ENCODE results near the gene GLS2. TPM values are rescaled to one million over a fixed set of nuclear protein-coding genes. Genes with fewer than 3 reads are reported as not detected.
"Not testable (repeated sequence)": the region's sequence is repeated elsewhere in the genome, so short reads cannot be mapped to it uniquely, and the experiment has no call there.

GLS2 gene
- total RNA-seq, 2 experiments from 2014 or later = 1.1 to 1.4 TPM

- Mint-ChIP-seq H3K36me3 (peaks cover 10% of the 10 kb centered on the region), H3K4me1 (peaks cover 21% of the 10 kb centered on the region), H3K4me3 (no peak overlapping the region), H3K27ac (no peak overlapping the region), H3K9me3 (ENCODE audit: low read depth) (no peaks in the 10 kb centered on the region), H3K27me3 (no peaks in the 10 kb centered on the region)
- ATAC-seq (no peak), DNase-seq (no peak)
- CTCF ChIA-PET = interaction anchor here (4.1 kb wide), 1 partner anchor 13 kb away, joined by 36 read pairs; no protein-coding TSS in a partner anchor
These were observed 36.8 kb downstream of the GLS2 start for GRCh38 chr12:56451147-56451546.

DNA sequence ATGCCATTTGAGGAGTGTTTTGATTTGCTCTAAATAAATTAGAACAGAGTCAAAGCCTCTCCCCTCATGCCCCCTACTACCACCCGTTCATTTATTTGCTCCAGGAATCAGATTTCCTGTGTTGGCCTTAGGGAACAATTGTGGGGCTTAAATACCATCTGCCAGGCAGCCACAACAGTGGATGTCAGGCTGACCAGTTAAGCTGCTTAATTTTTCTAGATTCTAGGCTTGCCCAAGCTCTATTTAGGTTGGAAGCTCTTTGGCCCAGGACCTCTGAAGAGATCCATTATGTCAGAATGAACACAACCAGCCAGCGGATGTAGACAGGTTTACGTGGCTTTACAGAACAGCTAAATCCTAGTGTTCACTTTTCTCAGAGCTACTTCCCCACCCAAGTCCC, 37.7 kb downstream of the GLS2 start:
- Mint-ChIP-seq H3K4me3 (no peak overlapping the region), H3K36me3 (peaks cover 14% of the 10 kb centered on the region), H3K27ac (no peak overlapping the region), H3K4me1 (peaks cover 25% of the 10 kb centered on the region), H3K27me3 (no peaks in the 10 kb centered on the region), H3K9me3 (ENCODE audit: low read depth) (no peaks in the 10 kb centered on the region)
- CTCF ChIA-PET = interaction anchor here (1.5 to 4.1 kb wide), 3 partner anchors 13 to 192 kb away, joined by 4 to 36 read pairs (median 4); partner anchors contain the start of gene ANKRD52
- ATAC-seq (no peak), DNase-seq (no peak)

GRCh38 chr12:56449622-56449984, 38.4 kb downstream of the GLS2 start:
- CTCF ChIA-PET = interaction anchor here (0.6 to 4.1 kb wide), 11 partner anchors 12 to 260 kb away, joined by 3 to 36 read pairs (median 4); partner anchors contain the start of genes ANKRD52, SMARCC2, SPRYD4 and STAT2
- Mint-ChIP-seq H3K4me3 (peak overlapping the region; percentile 87), H3K36me3 (peaks cover 18% of the 10 kb centered on the region), H3K27ac (peak overlapping the region; percentile 82), H3K27me3 (no peaks in the 10 kb centered on the region), H3K4me1 (peaks cover 28% of the 10 kb centered on the region), H3K9me3 (ENCODE audit: low read depth) (no peaks in the 10 kb centered on the region)
- ATAC-seq (no peak), DNase-seq (no peak)

DNA sequence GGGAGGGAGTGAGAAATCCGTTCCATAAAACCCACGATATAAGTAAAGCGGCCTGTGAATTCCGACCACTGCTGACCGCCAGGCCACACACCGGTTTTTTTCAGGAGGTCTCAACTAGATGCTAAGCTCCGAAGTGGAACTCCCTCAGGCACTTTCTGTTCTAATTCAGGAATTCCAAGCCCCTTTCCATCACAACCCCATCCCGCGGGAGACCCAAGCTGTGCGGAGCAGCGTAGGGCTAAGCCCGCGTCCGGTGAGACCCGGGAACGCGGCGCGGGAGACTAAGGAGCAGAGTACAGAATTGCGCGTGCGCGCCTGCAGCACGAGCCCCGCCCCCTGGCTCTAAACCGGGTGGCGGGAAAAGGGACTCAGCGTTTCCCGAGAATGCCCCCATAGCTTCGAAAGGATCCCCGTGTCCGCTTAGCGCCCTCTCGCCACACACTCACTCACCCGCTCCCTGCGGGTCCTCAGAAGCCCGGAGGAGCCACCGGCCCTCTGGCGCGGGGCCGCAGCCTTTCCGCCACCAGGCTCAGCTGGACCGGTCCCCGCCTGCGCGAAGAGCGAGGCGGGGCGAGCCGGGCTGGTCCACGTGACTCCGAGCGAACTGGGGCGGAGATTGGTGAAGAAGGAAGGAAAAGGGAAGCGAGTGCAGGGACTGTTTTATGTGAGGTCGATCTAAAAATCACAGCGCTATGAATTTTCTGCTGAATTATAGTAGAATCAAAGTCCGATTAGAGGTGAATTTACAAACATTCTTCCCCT, 38.9 kb downstream of the GLS2 start, which contains the start of gene TIMELESS:
Gene TIMELESS, minus strand, starts transcription at position 567 of the 762 bp plus-strand sequence. CDS start 15,256 bp downstream, outside the sequence.
- H3K4me1 Mint-ChIP-seq = peaks cover 31% of the 10 kb centered on the region
- peak within 1 kb of the TSS; percentile 82 for H3K27ac Mint-ChIP-seq
- CTCF ChIA-PET = interaction anchor here (0.5 to 4.1 kb wide), 16 partner anchors 9 to 260 kb away, joined by 3 to 36 read pairs (median 4); partner anchors contain the start of genes ANKRD52, CNPY2, SMARCC2 and SPRYD4
- DNase-seq = peak; percentile 91
- H3K9me3 Mint-ChIP-seq (ENCODE audit: low read depth) = no peaks in the 10 kb centered on the region
- H3K4me3 Mint-ChIP-seq = peak within 1 kb of the TSS; percentile 87
- H3K36me3 Mint-ChIP-seq = peaks cover 22% of the 10 kb centered on the region
- no peaks in the 10 kb centered on the region for H3K27me3 Mint-ChIP-seq
- peak; percentile 99 for ATAC-seq

- H3K9me3 Mint-ChIP-seq (ENCODE audit: low read depth); H3K27ac Mint-ChIP-seq; H3K4me3 Mint-ChIP-seq; ATAC-seq; CTCF ChIA-PET; H3K27me3 Mint-ChIP-seq; DNase-seq: not testable (repeated sequence)
- Mint-ChIP-seq H3K4me1 (peaks cover 32% of the 10 kb centered on the region), H3K36me3 (peaks cover 48% of the 10 kb centered on the region)
These were observed 44.8 kb downstream of the GLS2 start for GRCh38 chr12:56443208-56443607.

- peaks cover 6% of the 10 kb centered on the region for H3K4me1 Mint-ChIP-seq
- peaks cover 34% of the 10 kb centered on the region for H3K36me3 Mint-ChIP-seq
- H3K27me3 Mint-ChIP-seq = no peaks in the 10 kb centered on the region
- DNase-seq (no peak), ATAC-seq (no peak)
- CTCF ChIA-PET = no interaction called here
- H3K9me3 Mint-ChIP-seq (ENCODE audit: low read depth) = no peaks in the 10 kb centered on the region
- no peak overlapping the region for H3K27ac Mint-ChIP-seq
- H3K4me3 Mint-ChIP-seq = no peak overlapping the region
These were observed 50.4 kb downstream of the GLS2 start for GRCh38 chr12:56437430-56438176.

DNA sequence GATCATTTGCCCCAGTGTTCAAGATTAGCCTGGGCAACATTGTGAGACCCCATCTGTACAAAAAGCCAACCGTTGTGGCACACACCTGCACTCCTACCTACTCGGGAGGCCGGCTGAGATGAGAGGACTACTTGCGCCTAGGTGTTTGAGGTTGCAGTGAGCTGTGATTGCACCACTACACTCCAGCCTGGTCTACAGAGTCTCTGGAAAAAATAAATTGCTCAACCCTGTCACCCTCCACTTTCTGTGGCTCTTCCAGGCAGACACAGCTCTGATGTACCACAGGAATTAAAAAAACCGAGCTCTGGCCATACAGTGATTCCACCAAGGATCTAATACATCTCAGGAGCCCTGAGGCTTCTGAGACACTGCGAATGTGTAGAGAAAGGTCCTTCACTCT, 53.1 kb downstream of the GLS2 start:
- H3K9me3 Mint-ChIP-seq (ENCODE audit: low read depth) = no peaks in the 10 kb centered on the region
- peaks cover 2% of the 10 kb centered on the region for H3K4me1 Mint-ChIP-seq
- H3K27me3 Mint-ChIP-seq = no peaks in the 10 kb centered on the region
- H3K4me3 Mint-ChIP-seq = no peak overlapping the region
- DNase-seq = no peak
- ATAC-seq = no peak
- CTCF ChIA-PET = no interaction called here
- H3K27ac Mint-ChIP-seq = no peak overlapping the region
- H3K36me3 Mint-ChIP-seq = peaks cover 29% of the 10 kb centered on the region

DNA sequence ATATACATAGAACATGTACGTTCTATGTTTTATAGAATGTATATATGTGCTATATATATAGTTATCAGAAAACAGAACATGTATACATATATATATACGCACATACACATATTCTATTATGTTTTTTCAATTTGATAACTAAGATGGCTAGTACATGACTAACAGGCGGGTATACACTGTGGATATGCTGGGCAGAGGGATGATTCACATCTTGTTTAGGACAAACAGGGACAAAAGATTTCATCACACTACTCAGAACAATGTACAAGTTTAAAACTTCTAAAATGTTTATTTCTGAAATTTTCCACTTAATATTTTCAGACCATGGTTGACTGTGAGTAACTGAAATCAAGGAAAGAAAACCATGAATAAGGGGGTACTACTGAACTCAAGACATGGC, 56.1 kb downstream of the GLS2 start:
- Mint-ChIP-seq H3K36me3 (peaks cover 40% of the 10 kb centered on the region), H3K9me3 (ENCODE audit: low read depth) (no peaks in the 10 kb centered on the region), H3K27me3 (no peaks in the 10 kb centered on the region), H3K27ac (no peak overlapping the region), H3K4me1 (no peaks in the 10 kb centered on the region), H3K4me3 (no peak overlapping the region)
- ATAC-seq = no peak
- DNase-seq = no peak
- CTCF ChIA-PET = no interaction called here

- Mint-ChIP-seq H3K27me3 (no peaks in the 10 kb centered on the region), H3K36me3 (peaks cover 40% of the 10 kb centered on the region), H3K9me3 (ENCODE audit: low read depth) (no peaks in the 10 kb centered on the region), H3K4me1 (no peaks in the 10 kb centered on the region), H3K27ac (no peak overlapping the region), H3K4me3 (no peak overlapping the region)
- CTCF ChIA-PET = no interaction called here
- no peak for ATAC-seq
- DNase-seq = no peak
These were observed 56.7 kb downstream of the GLS2 start for GRCh38 chr12:56431288-56431687.

DNA sequence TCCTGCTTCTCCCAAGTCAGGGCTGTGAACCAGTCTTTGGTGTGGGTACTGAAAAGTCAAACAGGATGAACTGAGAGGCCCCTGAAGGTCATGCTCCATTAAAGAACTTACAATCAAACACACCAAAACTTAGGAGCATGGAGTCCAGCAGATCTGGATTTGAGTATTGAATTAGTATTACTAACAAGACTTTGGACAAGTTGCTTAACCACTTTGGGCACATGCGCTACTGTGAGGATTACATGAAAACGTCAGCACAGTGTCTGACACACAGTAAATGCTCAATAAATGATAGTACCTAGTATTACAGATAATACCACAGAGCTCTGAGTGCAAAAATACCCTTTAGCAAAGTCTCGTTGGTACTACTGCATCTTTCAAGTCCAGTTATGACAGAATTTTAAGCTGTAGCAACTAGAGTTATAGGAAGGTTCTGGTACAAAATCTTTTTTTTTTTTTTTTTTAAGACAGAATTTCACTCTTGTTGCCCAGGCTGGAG, 62.0 kb downstream of the GLS2 start:
- Mint-ChIP-seq H3K27me3 (no peaks in the 10 kb centered on the region), H3K27ac (no peak overlapping the region), H3K4me3 (no peak overlapping the region), H3K4me1 (peaks cover 2% of the 10 kb centered on the region), H3K9me3 (ENCODE audit: low read depth) (no peaks in the 10 kb centered on the region), H3K36me3 (peaks cover 44% of the 10 kb centered on the region)
- CTCF ChIA-PET = interaction anchor here (0.7 to 1.4 kb wide), 3 partner anchors 10 to 77 kb away, joined by 3 read pairs; no protein-coding TSS in a partner anchor
- no peak for DNase-seq
- ATAC-seq = no peak

DNA sequence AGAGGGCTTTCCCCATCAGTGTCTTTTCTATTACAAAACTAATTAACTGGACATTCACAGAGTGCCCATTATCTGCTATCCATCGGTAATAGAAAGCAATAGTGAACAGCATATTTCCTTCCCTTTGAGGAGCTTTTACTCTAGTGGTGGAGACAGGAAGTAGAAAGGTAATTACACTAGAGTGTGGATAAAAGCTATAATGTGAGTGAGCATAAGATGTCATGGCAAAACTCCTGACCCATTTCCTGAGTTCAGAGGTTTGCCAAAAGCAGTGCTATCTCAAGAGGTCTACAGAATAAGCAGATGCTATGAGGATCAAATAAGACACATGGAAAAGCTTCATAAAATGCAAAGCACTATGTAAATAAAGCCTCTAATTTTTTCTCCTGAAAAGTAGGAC, 62.8 kb downstream of the GLS2 start:
- DNase-seq = no peak
- peaks cover 2% of the 10 kb centered on the region for H3K4me1 Mint-ChIP-seq
- no peak for ATAC-seq
- no peak overlapping the region for H3K4me3 Mint-ChIP-seq
- CTCF ChIA-PET = interaction anchor here (0.9 to 1.4 kb wide), 2 partner anchors 11 to 39 kb away, joined by 3 read pairs; no protein-coding TSS in a partner anchor
- H3K9me3 Mint-ChIP-seq (ENCODE audit: low read depth) = no peaks in the 10 kb centered on the region
- H3K27me3 Mint-ChIP-seq = no peaks in the 10 kb centered on the region
- no peak overlapping the region for H3K27ac Mint-ChIP-seq
- H3K36me3 Mint-ChIP-seq = peaks cover 46% of the 10 kb centered on the region

All from activated CD8-positive, alpha-beta memory T cell treated with anti-CD3 and anti-CD28 coated beads, Interleukin-2, amount 10 ng/mL, durations not matched to agents 7 days and 5 days (primary cell).